ENCODE data around the gene ERC1.

ERC1 gene

GRCh38 chr12:1147821-1148220, 156.8 kb downstream of the ERC1 start:
- Histone ChIP-seq H3K36me3 (ENCODE audit: control insufficient read depth, insufficient read depth, low read length) (peaks cover 2% of the 10 kb centered on the region), H3K27me3 (ENCODE audit: control insufficient read depth, insufficient read depth, low read length) (no peaks in the 10 kb centered on the region), H3K4me3 (ENCODE audit: low read depth, low read length) (no peak overlapping the region), H3K4me1 (ENCODE audit: control insufficient read depth, insufficient read depth, low read length) (no peaks in the 10 kb centered on the region), H3K9ac (ENCODE audit: low read depth, low read length) (no peak overlapping the region), H3K9me3 (ENCODE audit: control insufficient read depth, insufficient read depth, low read length) (no peaks in the 10 kb centered on the region)

DNA sequence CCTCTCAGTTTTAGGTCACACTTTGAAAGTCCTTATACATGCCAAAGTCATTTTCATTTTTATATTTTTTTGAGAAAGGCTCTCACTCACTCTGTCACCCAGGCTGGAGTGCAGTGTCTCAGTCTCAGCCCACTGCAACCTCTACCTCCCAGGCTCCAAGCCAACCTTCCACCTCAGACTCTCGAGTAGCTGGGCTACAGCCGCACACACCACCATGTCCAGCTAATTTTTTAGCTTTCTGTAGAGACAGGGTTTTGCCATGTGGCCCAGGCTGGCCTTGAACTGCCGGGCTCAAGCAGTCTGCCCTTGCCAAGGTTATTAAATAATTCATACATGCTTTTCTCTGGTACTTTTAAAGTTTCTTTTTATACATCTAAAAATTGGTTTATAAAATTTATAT, 166.0 kb downstream of the ERC1 start:
- H3K9me3 ChIP-seq (ENCODE audit: control insufficient read depth, insufficient read depth, low read length) = no peaks in the 10 kb centered on the region
- peaks cover 2% of the 10 kb centered on the region for H3K36me3 ChIP-seq (ENCODE audit: control insufficient read depth, insufficient read depth, low read length)
- no peak overlapping the region for H3K9ac ChIP-seq (ENCODE audit: low read depth, low read length)
- H3K27me3 ChIP-seq (ENCODE audit: control insufficient read depth, insufficient read depth, low read length) = no peaks in the 10 kb centered on the region
- H3K4me1 ChIP-seq (ENCODE audit: control insufficient read depth, insufficient read depth, low read length) = no peaks in the 10 kb centered on the region
- H3K4me3 ChIP-seq (ENCODE audit: low read depth, low read length) = no peak overlapping the region

DNA sequence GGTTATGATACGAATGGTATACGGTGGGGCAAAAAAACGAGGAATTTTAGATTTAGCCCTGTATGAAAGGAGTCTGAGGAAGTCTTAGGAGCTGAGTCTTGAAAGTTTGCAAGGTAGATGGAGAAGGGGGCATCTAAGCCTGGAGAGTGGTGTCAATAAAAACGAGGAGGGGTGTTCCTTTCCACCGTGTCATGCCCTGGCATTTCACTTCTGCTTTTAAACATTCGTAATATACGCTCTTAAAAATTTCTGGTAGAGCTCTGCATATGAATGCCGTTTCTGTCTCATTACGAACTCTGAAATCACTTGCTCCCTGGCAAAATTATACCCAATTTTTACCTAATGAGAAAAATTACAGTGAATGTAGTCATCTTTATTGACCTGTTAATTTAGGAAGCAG, 170.2 kb downstream of the ERC1 start:
- H3K4me1 ChIP-seq (ENCODE audit: control insufficient read depth, insufficient read depth, low read length) = no peaks in the 10 kb centered on the region

DNA sequence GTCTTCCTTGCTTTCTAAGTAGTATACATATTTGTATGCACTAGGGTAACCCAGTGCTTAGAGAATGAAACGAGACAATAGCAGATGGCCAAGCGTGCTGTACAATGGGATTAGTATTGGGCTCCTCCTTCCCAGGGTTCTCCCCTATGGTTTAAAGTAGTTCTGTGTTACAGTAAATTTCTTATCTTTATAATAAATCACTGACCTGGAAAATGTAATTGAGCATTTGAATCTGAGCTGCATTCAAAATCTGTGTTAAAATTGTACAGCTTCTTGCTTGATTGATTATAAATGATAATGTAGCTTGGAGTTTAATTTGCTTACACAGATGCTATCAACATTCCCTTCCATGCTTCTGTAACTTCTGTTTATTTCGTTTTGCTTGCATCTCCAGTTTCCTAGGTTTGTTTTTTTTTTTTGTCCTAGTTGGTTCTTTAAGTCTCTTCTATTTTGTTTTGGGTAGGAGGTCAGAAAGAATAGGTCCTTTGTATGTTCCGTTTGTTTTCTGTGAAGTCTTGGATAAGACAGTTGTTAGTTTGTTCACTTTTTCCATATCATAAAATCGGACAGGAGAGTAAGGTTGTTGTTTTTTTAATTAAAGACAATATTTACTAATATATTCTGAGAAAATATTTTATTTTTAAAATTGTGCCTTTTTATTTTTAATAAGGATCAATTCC, 171.2 kb downstream of the ERC1 start:
- Histone ChIP-seq H3K9ac (ENCODE audit: low read depth, low read length) (no peak overlapping the region), H3K4me3 (ENCODE audit: low read depth, low read length) (no peak overlapping the region), H3K4me1 (ENCODE audit: control insufficient read depth, insufficient read depth, low read length) (no peaks in the 10 kb centered on the region), H3K36me3 (ENCODE audit: control insufficient read depth, insufficient read depth, low read length) (no peaks in the 10 kb centered on the region), H3K9me3 (ENCODE audit: control insufficient read depth, insufficient read depth, low read length) (no peaks in the 10 kb centered on the region), H3K27me3 (ENCODE audit: control insufficient read depth, insufficient read depth, low read length) (no peaks in the 10 kb centered on the region)

More for the DNA sequence above, 170.2 kb downstream of the ERC1 start:
- Histone ChIP-seq H3K9me3 (ENCODE audit: control insufficient read depth, insufficient read depth, low read length) (no peaks in the 10 kb centered on the region), H3K36me3 (ENCODE audit: control insufficient read depth, insufficient read depth, low read length) (no peaks in the 10 kb centered on the region), H3K27me3 (ENCODE audit: control insufficient read depth, insufficient read depth, low read length) (no peaks in the 10 kb centered on the region), H3K4me3 (ENCODE audit: low read depth, low read length) (no peak overlapping the region), H3K9ac (ENCODE audit: low read depth, low read length) (no peak overlapping the region)

GRCh38 chr12:1167784-1168183, 176.8 kb downstream of the ERC1 start:
- Histone ChIP-seq H3K36me3 (ENCODE audit: control insufficient read depth, insufficient read depth, low read length) (no peaks in the 10 kb centered on the region), H3K4me1 (ENCODE audit: control insufficient read depth, insufficient read depth, low read length) (no peaks in the 10 kb centered on the region)

DNA sequence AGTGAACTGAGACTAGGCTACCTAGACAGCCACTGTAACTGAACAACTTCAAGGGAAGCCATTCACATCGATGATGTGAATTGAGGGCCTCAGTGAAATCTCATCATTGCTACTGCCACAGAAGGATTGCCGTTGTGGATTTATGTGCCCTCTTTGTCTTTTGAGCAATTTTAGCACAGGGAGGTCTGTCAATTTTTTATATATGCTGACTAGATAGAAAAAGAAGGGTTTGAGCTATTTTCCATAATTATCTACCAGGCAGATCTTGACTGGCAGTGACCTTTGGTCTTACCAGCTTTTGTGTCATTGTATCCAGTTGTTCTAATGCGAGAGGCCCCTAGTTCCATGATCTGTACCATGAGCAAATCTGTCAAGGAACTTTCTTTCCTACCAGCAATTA, 179.4 kb downstream of the ERC1 start:
- no peaks in the 10 kb centered on the region for H3K27me3 ChIP-seq (ENCODE audit: control insufficient read depth, insufficient read depth, low read length)
- no peak overlapping the region for H3K4me3 ChIP-seq (ENCODE audit: low read depth, low read length)
- no peaks in the 10 kb centered on the region for H3K9me3 ChIP-seq (ENCODE audit: control insufficient read depth, insufficient read depth, low read length)
- H3K4me1 ChIP-seq (ENCODE audit: control insufficient read depth, insufficient read depth, low read length) = no peaks in the 10 kb centered on the region
- H3K36me3 ChIP-seq (ENCODE audit: control insufficient read depth, insufficient read depth, low read length) = no peaks in the 10 kb centered on the region
- H3K9ac ChIP-seq (ENCODE audit: low read depth, low read length) = no peak overlapping the region

More at GRCh38 chr12:1167784-1168183, 176.8 kb downstream of the ERC1 start:
- H3K9me3 ChIP-seq (ENCODE audit: control insufficient read depth, insufficient read depth, low read length) = no peaks in the 10 kb centered on the region
- no peaks in the 10 kb centered on the region for H3K27me3 ChIP-seq (ENCODE audit: control insufficient read depth, insufficient read depth, low read length)
- H3K4me3 ChIP-seq (ENCODE audit: low read depth, low read length) = no peak overlapping the region
- no peak overlapping the region for H3K9ac ChIP-seq (ENCODE audit: low read depth, low read length)

GRCh38 chr12:1171657-1172408, 180.8 kb downstream of the ERC1 start:
- no peaks in the 10 kb centered on the region for H3K27me3 ChIP-seq (ENCODE audit: control insufficient read depth, insufficient read depth, low read length)
- H3K9me3 ChIP-seq (ENCODE audit: control insufficient read depth, insufficient read depth, low read length) = no peaks in the 10 kb centered on the region
- no peaks in the 10 kb centered on the region for H3K4me1 ChIP-seq (ENCODE audit: control insufficient read depth, insufficient read depth, low read length)
- H3K9ac ChIP-seq (ENCODE audit: low read depth, low read length) = no peak overlapping the region
- no peaks in the 10 kb centered on the region for H3K36me3 ChIP-seq (ENCODE audit: control insufficient read depth, insufficient read depth, low read length)
- no peak overlapping the region for H3K4me3 ChIP-seq (ENCODE audit: low read depth, low read length)

DNA sequence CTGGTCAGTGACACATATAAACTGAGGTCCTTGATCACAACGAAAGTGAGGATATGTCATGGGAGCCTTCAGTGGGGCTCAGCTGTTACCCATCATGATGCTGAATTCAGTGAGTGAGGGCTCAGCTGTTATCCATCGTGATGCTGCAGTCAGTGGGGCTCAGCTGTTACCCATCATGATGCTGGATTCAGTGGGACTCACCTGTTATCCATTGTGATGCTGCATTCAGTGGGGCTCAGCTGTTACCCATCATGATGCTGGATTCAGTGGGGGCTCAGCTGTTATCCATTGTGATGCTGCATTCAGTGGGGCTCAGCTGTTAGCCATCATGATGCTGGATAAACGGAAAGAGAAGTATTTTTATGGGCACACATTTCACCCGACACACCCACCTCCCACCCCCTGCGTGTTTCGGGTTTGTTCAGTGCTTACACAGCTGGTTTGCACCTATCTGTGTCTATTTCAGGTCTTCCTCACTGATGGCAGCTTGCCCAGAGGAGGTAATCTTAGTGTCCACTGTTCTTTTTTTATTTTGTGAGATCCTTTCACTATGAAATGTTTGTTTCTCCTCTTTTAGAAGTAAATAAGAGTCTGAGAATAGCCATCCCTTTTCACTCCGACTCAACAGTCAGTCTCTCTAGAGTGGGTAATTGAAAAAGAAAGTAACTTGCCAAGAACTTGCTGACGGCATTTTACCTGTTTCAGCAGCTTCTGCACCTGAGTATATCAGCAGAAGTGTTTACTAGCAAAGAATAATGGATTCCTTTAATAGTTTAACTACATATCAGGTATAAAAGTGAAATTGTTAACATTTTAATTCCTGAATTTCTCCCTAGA, 183.0 kb downstream of the ERC1 start:
- H3K4me1 ChIP-seq (ENCODE audit: control insufficient read depth, insufficient read depth, low read length) = no peaks in the 10 kb centered on the region
- no peak overlapping the region for H3K4me3 ChIP-seq (ENCODE audit: low read depth, low read length)
- H3K9ac ChIP-seq (ENCODE audit: low read depth, low read length) = no peak overlapping the region

DNA sequence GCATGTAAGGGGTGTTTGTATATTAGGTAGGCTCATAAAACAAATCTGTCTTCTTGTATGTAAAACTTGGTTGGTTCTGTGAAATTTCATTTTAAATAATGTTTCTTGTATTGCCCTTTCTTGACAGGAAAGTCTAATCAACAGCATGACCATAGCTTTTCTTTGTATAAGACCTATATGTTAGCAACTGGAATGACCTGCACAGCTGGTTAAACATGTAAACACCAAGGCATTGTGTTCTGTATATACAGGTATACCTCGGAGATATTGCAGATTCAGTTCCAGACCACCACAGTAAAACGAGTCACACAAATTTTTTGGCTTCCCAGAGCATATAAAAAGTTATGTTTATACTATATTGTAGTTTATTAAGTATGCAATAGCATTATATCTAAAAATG, 183.6 kb downstream of the ERC1 start:
- H3K9me3 ChIP-seq (ENCODE audit: control insufficient read depth, insufficient read depth, low read length) = no peaks in the 10 kb centered on the region
- no peaks in the 10 kb centered on the region for H3K36me3 ChIP-seq (ENCODE audit: control insufficient read depth, insufficient read depth, low read length)
- no peak overlapping the region for H3K4me3 ChIP-seq (ENCODE audit: low read depth, low read length)
- H3K27me3 ChIP-seq (ENCODE audit: control insufficient read depth, insufficient read depth, low read length) = no peaks in the 10 kb centered on the region
- H3K4me1 ChIP-seq (ENCODE audit: control insufficient read depth, insufficient read depth, low read length) = no peaks in the 10 kb centered on the region
- no peak overlapping the region for H3K9ac ChIP-seq (ENCODE audit: low read depth, low read length)

More for the DNA sequence above, 183.0 kb downstream of the ERC1 start:
- H3K27me3 ChIP-seq (ENCODE audit: control insufficient read depth, insufficient read depth, low read length) = no peaks in the 10 kb centered on the region
- H3K36me3 ChIP-seq (ENCODE audit: control insufficient read depth, insufficient read depth, low read length) = no peaks in the 10 kb centered on the region
- H3K9me3 ChIP-seq (ENCODE audit: control insufficient read depth, insufficient read depth, low read length) = no peaks in the 10 kb centered on the region

DNA sequence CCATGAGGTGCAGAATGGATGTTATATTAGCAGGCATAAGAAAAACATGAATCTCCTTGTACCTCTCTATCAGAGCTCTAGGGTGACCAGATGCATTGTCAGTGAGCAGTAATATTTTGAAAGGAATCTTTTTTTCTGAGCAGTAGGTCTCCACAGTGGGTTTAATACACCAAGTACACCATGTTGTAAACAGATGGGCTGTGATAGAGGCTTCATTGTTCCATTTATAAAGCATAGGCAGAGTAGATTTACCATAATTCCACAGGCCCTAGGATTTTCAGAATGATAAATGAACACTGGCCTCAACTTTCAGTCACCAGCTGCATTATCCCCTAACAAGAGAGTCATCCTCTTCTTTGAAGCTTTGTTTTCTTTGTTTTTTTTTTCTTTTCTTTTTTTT, 185.2 kb downstream of the ERC1 start:
- no peak overlapping the region for H3K4me3 ChIP-seq (ENCODE audit: low read depth, low read length)
- no peaks in the 10 kb centered on the region for H3K4me1 ChIP-seq (ENCODE audit: control insufficient read depth, insufficient read depth, low read length)
- H3K9ac ChIP-seq (ENCODE audit: low read depth, low read length) = no peak overlapping the region
- no peaks in the 10 kb centered on the region for H3K9me3 ChIP-seq (ENCODE audit: control insufficient read depth, insufficient read depth, low read length)
- H3K36me3 ChIP-seq (ENCODE audit: control insufficient read depth, insufficient read depth, low read length) = no peaks in the 10 kb centered on the region
- H3K27me3 ChIP-seq (ENCODE audit: control insufficient read depth, insufficient read depth, low read length) = no peaks in the 10 kb centered on the region

DNA sequence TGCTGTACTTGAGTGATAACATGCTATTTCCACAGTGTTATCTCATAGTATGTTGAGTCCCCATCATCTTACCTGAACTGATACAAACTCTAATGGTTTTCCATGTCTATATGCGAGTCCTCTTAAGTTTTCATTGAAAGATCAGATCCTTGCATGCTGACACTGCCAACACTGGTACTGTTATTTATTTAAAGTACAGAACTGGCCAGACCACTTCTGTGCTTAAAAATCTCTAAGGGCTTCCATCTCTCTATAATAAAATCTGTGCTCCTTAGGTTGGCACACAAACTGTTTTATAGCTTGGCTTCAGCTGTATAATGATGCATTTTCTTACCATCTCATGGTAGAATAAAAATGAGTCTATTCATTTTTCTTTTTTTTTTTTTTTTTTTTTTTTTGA, 188.1 kb downstream of the ERC1 start:
- Histone ChIP-seq H3K36me3 (ENCODE audit: control insufficient read depth, insufficient read depth, low read length) (no peaks in the 10 kb centered on the region), H3K27me3 (ENCODE audit: control insufficient read depth, insufficient read depth, low read length) (no peaks in the 10 kb centered on the region), H3K9ac (ENCODE audit: low read depth, low read length) (no peak overlapping the region), H3K9me3 (ENCODE audit: control insufficient read depth, insufficient read depth, low read length) (no peaks in the 10 kb centered on the region), H3K4me3 (ENCODE audit: low read depth, low read length) (no peak overlapping the region), H3K4me1 (ENCODE audit: control insufficient read depth, insufficient read depth, low read length) (no peaks in the 10 kb centered on the region)

Data from iPS-15b (cell line).